MM.1S (cell line): ENCODE results near the gene TBX5.

Experiments
- EZH2 ChIP-seq: fragments of 300-600 bp; sonication (generic); optimal IDR thresholded peaks from 2 replicates; pipeline ENCODE3; 2017; ENCODE audit warnings: low read depth, mild to moderate bottlenecking, antibody characterized with exemption, low read length, mixed read lengths
- EZH2phosphoT487 ChIP-seq: fragments of 300-600 bp; sonication (generic); IDR thresholded peaks from 2 replicates; pipeline ENCODE4 v1.6.1; 2018; ENCODE audit warnings: antibody characterized with exemption, low read length
- TF ChIP-seq, protein P1 (sequence below): fragments of 300-600 bp; sonication (generic); IDR thresholded peaks from 2 replicates; pipeline ENCODE4 v1.5.1; 2016; ENCODE audit warnings: antibody characterized with exemption, low read length, mixed read lengths

DNA sequence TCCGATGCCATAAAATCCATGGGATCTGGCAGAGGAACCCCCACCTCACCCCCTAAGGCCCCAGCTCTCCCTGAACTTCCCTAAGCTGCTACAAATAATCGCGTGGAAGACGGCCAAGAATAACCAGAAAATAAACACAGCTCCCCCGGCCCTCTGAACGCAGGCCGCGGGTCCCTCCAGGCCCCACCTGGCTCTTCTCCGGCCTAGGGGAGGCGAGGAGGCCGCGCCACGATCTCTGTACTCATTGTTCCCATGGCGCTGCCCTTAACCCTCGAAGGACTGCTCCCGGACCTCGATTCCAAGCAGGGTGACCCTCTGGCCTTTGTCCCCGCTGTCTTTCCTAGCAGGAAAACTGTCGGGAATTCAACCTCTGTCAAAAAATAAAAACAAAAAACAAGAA is 33.9 kb upstream of the TBX5 start:
- TF ChIP-seq, protein P1, sequence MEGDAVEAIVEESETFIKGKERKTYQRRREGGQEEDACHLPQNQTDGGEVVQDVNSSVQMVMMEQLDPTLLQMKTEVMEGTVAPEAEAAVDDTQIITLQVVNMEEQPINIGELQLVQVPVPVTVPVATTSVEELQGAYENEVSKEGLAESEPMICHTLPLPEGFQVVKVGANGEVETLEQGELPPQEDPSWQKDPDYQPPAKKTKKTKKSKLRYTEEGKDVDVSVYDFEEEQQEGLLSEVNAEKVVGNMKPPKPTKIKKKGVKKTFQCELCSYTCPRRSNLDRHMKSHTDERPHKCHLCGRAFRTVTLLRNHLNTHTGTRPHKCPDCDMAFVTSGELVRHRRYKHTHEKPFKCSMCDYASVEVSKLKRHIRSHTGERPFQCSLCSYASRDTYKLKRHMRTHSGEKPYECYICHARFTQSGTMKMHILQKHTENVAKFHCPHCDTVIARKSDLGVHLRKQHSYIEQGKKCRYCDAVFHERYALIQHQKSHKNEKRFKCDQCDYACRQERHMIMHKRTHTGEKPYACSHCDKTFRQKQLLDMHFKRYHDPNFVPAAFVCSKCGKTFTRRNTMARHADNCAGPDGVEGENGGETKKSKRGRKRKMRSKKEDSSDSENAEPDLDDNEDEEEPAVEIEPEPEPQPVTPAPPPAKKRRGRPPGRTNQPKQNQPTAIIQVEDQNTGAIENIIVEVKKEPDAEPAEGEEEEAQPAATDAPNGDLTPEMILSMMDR = no peak
- TF ChIP-seq EZH2 = no peak
- no peak for TF ChIP-seq EZH2phosphoT487
